B cell (primary cell): ENCODE data around the gene NOL4L.

Source experiments
- EZH2 ChIP-seq: IDR thresholded peaks from 2 replicates; pipeline ENCODE4 v1.6.1; 2012; ENCODE audit warnings: borderline replicate concordance, low read depth, mild to moderate bottlenecking, moderate library complexity, low read length; ENCODE audit not compliant: insufficient read depth, poor library complexity, severe bottlenecking
- TF ChIP-seq, protein P1 (sequence below): fragments of 200-600 bp; IDR thresholded peaks from one replicate; pipeline ENCODE4 v1.8.0; 2022; ENCODE audit warnings: antibody characterized with exemption, mild to moderate bottlenecking

GRCh38 chr20:32613192-32614053, 28.3 kb upstream of the NOL4L start:
- TF ChIP-seq, protein P1, sequence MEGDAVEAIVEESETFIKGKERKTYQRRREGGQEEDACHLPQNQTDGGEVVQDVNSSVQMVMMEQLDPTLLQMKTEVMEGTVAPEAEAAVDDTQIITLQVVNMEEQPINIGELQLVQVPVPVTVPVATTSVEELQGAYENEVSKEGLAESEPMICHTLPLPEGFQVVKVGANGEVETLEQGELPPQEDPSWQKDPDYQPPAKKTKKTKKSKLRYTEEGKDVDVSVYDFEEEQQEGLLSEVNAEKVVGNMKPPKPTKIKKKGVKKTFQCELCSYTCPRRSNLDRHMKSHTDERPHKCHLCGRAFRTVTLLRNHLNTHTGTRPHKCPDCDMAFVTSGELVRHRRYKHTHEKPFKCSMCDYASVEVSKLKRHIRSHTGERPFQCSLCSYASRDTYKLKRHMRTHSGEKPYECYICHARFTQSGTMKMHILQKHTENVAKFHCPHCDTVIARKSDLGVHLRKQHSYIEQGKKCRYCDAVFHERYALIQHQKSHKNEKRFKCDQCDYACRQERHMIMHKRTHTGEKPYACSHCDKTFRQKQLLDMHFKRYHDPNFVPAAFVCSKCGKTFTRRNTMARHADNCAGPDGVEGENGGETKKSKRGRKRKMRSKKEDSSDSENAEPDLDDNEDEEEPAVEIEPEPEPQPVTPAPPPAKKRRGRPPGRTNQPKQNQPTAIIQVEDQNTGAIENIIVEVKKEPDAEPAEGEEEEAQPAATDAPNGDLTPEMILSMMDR: no peak
- no peak for TF ChIP-seq EZH2
